Measurements from ENCODE around the gene MRAS.
"Not testable (repeated sequence)": the region's sequence is repeated elsewhere in the genome, so short reads cannot be mapped to it uniquely, and the experiment has no call there.

Gene MRAS

GRCh38 chr3:138426754-138427153 lies 78.4 kb downstream of the MRAS start:
- DNase-seq: not testable (repeated sequence)

GRCh38 chr3:138429665-138430064 lies 81.3 kb downstream of the MRAS start:
- no peak for DNase-seq

GRCh38 chr3:138432576-138433240 lies 84.3 kb downstream of the MRAS start:
- DNase-seq: no peak

DNA sequence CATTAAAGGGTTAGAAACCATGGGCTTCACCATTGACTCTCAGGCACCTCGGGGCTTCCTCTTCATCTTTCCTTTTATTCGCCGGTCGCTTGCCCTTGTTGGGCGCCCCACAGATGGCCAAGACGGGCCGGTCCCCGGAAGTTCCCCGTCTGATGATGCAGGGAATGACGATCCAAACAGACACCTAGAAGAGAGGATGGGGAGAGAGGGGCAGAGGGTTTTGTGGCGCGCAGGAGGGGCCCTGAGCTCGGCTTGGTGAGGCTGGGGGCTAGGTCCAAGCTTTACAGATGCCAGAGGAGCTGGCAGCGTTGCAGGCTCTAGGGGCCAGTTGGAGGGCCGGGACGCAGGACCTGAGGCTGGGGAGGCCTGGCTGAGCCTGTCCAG lies 85.5 kb downstream of the MRAS start:
- DNase-seq: no peak

- peak; percentile 79 for DNase-seq
Measured at GRCh38 chr3:138434276-138434874, 86.0 kb downstream of the MRAS start, which contains the start of gene ESYT3. ESYT3 (plus strand) TSS chr3:138434616; CDS start chr3:138434799, 183 bp downstream.

DNA sequence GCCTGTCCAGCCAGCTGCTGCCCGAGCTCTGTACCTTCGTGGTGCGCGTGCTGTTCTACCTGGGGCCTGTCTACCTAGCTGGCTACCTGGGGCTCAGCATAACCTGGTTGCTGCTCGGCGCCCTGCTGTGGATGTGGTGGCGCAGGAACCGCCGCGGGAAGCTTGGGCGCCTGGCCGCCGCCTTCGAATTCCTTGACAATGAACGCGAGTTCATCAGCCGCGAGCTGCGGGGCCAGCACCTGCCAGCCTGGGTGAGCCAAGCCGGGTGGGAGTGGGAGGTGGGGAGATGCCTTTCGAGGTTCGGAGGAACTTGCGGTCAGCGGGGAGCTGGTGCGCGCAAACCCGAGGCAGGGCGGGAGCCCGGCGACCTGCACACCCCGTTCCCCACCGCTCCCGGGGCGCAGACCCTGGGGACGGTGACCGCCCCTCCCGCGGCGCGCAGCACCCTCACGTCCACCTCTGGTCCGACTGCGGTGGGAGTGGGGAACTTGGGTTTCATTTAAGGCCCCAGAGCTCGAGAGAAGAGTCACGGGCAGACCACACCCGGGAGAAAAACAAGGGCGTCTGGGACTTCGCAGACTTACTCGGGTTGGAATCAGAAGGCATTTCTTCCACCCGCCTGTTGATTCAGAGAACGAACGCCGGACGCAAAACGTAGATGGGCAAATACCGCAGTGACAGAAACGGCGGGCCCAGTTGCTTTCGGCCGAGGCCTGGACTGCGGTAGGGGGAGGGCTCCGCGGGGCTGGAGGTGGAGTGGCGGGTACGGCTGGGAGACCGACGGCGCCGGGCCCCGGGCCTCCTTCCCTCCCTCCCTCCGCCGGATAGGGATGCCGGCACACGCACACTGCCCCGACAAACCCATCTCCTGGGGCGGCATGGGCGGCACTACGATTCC lies 86.7 kb downstream of the MRAS start:
- DNase-seq: no peak

DNA sequence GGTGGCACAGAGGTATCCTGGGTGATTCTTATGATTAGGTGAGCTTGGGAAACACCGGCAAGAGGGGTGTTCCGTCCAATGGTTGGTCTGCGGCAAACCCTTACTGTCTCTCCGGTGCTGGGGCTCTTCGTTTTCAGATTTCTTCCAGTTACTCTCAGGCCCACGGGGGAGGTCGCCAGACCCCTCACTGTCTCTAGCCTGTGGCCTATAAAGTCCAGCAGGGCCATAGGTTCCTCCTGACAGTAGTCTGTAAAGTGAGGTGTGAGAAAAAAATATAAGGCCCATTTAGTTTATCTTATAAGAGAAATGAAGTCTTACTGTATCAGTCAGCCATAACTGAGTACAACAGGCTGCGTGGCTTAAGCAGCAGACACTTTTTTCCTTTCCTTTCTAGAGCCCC lies 87.5 kb downstream of the MRAS start:
- DNase-seq: no peak

- DNase-seq: no peak
Measured at GRCh38 chr3:138437281-138437680, 88.9 kb downstream of the MRAS start.

- DNase-seq: no peak
Measured at GRCh38 chr3:138438896-138439295, 90.5 kb downstream of the MRAS start.

DNA sequence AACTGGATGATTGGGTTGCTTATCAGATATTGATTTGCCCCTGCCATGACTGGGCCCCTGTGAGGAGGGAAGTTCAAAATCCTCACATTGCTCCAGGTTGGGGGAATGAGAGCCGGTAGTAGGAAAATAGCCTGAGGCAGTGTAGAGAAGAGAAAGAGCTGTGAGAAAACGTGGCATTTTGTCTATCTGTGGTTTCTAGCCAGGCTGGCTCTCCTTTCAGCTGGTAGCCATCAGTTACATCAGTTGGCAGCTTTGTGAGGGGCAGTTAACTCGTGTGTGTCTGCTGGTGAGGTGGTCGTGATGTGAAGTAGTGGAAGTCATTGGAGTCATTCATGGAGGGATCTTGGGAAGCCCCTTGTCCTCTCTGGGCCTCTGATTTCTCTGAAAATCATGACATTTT lies 91.3 kb downstream of the MRAS start:
- no peak for DNase-seq

DNA sequence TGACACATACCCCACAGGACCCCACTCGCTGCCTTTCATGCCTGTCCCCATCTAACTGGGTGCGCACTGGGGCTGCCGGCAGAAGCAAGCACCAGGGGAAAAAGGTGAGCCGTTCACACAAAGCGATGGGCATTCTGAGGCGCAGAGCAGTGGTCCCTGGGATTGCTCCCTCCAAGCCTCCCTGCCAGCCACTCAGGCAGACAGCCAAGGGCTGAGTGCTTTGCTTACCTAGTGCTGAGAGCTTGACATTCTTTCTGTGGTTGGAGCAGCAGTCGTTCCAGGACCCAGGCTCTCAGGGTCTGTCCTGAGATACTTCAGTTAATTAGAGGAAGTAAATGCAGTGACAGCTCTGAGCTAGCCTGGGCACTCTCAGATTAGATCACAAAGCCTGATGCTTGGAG lies 91.7 kb downstream of the MRAS start:
- no peak for DNase-seq

- no peak for DNase-seq
Measured at GRCh38 chr3:138440596-138440995, 92.2 kb downstream of the MRAS start.

DNA sequence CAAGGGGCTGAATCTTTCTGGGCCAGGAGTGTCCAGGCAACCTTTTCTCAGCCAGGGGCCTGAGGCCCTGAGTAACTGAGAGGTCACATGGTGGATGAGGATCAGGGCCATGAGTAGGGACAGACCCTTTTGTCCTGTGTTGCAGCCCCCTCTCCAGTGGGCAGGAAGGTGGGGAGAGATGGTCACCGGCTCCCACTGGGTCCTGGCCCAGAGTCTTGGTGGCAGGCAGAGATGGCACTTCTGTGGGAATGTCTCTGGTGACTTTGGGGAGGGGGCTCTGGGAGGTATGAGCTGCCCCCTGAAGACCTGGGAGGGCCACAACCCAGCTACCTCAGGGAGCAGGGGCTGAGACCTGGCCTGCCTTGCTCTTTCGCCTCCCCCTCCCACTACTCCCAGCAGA lies 92.9 kb downstream of the MRAS start:
- no peak for DNase-seq

- DNase-seq: no peak
Measured at GRCh38 chr3:138441742-138442141, 93.4 kb downstream of the MRAS start.

GRCh38 chr3:138442433-138442832 lies 94.1 kb downstream of the MRAS start:
- no peak for DNase-seq

DNA sequence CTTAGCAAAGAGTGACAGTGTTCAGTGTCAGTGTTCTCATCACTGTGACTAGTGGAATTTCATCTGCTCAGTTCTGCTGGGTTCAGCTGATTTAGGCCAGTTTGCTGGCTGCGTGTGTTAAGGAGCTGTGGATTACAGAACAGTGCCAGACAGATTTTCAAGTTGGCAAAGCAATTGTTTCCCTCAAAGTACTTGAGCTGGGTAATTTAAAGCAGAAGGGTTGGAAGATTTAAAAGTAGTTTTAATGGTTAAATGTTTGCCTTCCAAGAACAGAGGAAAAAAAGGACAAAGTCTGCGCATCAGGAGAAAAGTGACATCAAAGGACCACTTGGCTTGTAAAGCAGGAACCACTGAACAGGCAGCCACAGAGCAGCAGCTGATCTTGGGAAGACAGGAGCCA lies 94.7 kb downstream of the MRAS start:
- no peak for DNase-seq

DNA sequence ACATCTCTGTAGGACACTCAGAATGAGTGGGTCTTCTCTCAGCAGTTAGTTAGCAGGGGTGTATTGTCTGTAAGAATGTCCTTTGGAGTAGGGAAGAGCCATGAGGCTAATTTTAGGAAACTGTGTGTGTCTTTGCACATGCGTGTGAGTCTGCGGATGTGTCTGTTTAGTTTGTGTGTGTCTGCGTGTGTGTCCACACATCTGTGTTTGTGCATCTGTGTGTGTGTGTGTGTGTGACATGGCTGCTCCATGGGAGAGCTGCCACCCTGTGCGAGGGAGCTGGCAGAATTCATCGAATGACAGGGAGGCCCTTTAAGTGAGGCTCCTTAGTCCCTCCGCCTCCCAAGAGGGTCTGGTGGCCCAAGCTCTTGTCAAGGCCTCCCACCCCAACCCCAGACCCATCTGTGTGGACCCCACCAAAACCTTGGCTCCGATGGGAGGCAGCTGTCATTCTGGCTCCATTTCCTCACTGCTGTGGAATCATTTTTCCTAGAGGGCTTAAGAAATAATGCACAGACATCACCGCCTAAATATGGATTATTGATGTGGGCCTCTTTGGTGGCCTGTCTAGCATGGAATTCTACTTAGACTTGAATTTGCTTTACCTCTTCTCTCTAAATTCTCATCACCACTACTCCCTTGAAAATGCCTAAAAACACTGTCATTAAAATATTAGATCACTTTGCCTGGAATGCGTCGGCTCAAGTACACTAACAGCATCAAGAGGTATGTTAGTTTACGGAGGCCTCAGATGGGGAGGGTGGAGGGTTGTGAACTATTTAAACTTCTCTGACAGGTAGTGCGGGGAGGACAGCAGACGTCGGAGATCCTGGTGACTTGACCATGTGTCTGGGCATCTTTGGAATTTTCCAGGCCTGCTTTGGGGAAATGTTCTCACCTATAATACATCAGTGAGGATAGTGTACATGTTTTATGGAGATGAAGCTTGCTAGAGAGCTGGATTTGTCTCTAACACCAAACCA lies 95.4 kb downstream of the MRAS start:
- DNase-seq: no peak

GRCh38 chr3:138445236-138445635 lies 96.9 kb downstream of the MRAS start:
- no peak for DNase-seq

DNA sequence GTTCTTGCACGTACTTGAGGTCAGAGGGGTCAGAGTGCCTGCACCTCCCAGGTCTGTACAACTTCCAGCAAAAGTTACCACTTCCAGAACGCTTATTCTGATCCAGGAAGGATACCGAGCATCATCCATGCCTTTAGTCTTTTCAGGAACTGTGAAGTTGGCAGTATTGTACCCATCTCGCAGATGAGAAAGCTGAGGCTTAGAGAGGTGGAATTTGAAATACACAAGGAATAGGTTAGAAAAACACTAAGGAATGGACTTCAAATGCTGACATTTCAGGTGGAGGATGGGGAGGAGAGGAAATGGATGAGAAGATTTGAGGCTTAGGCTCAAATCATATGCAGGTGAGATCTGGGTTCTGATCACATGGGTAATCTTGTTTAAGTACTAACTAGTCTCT lies 97.3 kb downstream of the MRAS start:
- no peak for DNase-seq

- DNase-seq: no peak
Measured at GRCh38 chr3:138448631-138449030, 100.3 kb downstream of the MRAS start.

DNA sequence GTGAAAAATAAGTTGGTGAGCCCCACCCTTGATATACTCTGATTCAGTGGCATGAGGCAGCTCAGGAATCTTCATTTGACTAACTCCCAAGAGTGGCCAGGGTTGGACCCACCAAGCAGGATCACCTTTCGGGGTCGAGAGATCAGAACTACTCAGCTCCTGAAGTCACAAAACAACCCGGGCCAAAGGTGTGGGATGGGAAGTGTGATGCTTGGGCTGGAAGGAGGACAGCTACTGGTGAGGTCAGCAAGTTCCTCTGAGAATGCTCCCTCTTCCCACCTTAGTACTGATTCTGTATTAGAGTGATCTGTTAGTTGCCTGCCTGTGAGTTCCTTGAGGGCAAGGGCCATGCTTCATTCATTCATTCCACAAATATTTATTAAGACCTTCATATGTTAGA lies 101.1 kb downstream of the MRAS start:
- DNase-seq: no peak

- no peak for DNase-seq
Measured at GRCh38 chr3:138450181-138450580, 101.8 kb downstream of the MRAS start.
